KMS-11 (cell line): ENCODE data around the gene C16orf95.
"Not testable (repeated sequence)": the region's sequence is repeated elsewhere in the genome, so short reads cannot be mapped to it uniquely, and the experiment has no call there.

Source experiments
- H2AFZ ChIP-seq: fragments of 200-600 bp; sonication (generic); 2 replicates; pipeline ENCODE4 v1.6.1; 2016; ENCODE audit warnings: antibody characterized with exemption, mixed run types, low read depth
- H3K27ac ChIP-seq: fragments of 200-600 bp; sonication (generic); 2 replicates; pipeline ENCODE4 v1.6.1; 2016; ENCODE audit warnings: mild to moderate bottlenecking, mixed run types
- H3K27me3 ChIP-seq: fragments of 200-600 bp; sonication (generic); 2 replicates; pipeline ENCODE4 v1.6.1; 2017; ENCODE audit warnings: mild to moderate bottlenecking, low read depth, mixed run types, moderate library complexity; ENCODE audit not compliant: insufficient read depth
- H3K36me3 ChIP-seq: fragments of 200-600 bp; sonication (generic); 2 replicates; pipeline ENCODE4 v1.6.1; 2017; ENCODE audit warnings: mild to moderate bottlenecking, mixed run types; ENCODE audit not compliant: insufficient read depth
- H3K4me1 ChIP-seq: fragments of 200-600 bp; sonication (generic); 2 replicates; pipeline ENCODE4 v1.6.1; 2016; ENCODE audit warnings: mild to moderate bottlenecking, low read depth, mixed run types; ENCODE audit not compliant: poor library complexity, severe bottlenecking
- H3K4me2 ChIP-seq: fragments of 200-600 bp; sonication (generic); 2 replicates; pipeline ENCODE4 v1.7.0; 2016; ENCODE audit warnings: mild to moderate bottlenecking, mixed run types
- H3K4me3 ChIP-seq: fragments of 200-600 bp; sonication (generic); IDR thresholded peaks from 2 replicates; pipeline ENCODE4 v1.6.1; 2017; ENCODE audit warnings: low read depth, low read length, mixed read lengths; ENCODE audit not compliant: insufficient read depth
- H3K79me2 ChIP-seq: fragments of 200-600 bp; sonication (generic); 2 replicates; pipeline ENCODE4 v1.6.1; 2016; ENCODE audit warnings: low read depth, mixed run types; ENCODE audit not compliant: insufficient read depth
- H3K9ac ChIP-seq: fragments of 200-600 bp; sonication (generic); 2 replicates; pipeline ENCODE4 v1.6.1; 2016; ENCODE audit warnings: mild to moderate bottlenecking, mixed run types
- H4K20me1 ChIP-seq: fragments of 200-600 bp; sonication (generic); 2 replicates; pipeline ENCODE4 v1.6.1; 2016; ENCODE audit warnings: mild to moderate bottlenecking, mixed run types; ENCODE audit not compliant: insufficient read depth
- CTCF ChIP-seq: fragments of 200-600 bp; sonication (generic); conservative IDR thresholded peaks from 2 replicates; pipeline ENCODE4 v1.6.1; 2017; ENCODE audit warnings: low read depth, mild to moderate bottlenecking, antibody characterized with exemption, low read length, moderate library complexity, mixed read lengths

C16orf95 gene

GRCh38 chr16:87265261-87265660 lies 51.9 kb downstream of the C16orf95 start:
- Histone ChIP-seq H3K36me3 (no peaks in the 10 kb centered on the region), H4K20me1 (no peaks in the 10 kb centered on the region), H3K27me3 (no peaks in the 10 kb centered on the region), H3K79me2 (no peaks in the 10 kb centered on the region), H3K4me3 (no peak overlapping the region), H3K4me1 (no peaks in the 10 kb centered on the region), H3K4me2 (no peak overlapping the region), H2AFZ (no peak overlapping the region), H3K9ac (no peak overlapping the region), H3K27ac (no peak overlapping the region)
- TF ChIP-seq CTCF: no peak

- Histone ChIP-seq H3K4me2 (no peak overlapping the region), H3K27me3 (no peaks in the 10 kb centered on the region), H3K9ac (no peak overlapping the region), H3K4me3 (no peak overlapping the region), H2AFZ (no peak overlapping the region), H4K20me1 (no peaks in the 10 kb centered on the region), H3K4me1 (no peaks in the 10 kb centered on the region), H3K36me3 (no peaks in the 10 kb centered on the region), H3K27ac (no peak overlapping the region), H3K79me2 (no peaks in the 10 kb centered on the region)
- no peak for TF ChIP-seq CTCF
Measured at GRCh38 chr16:87264634-87265033, 52.6 kb downstream of the C16orf95 start.

GRCh38 chr16:87263418-87264052 lies 53.7 kb downstream of the C16orf95 start:
- Histone ChIP-seq H3K79me2 (no peaks in the 10 kb centered on the region), H2AFZ (no peak overlapping the region), H3K9ac (no peak overlapping the region), H4K20me1 (no peaks in the 10 kb centered on the region), H3K4me3 (no peak overlapping the region), H3K4me1 (no peaks in the 10 kb centered on the region), H3K27me3 (no peaks in the 10 kb centered on the region), H3K27ac (no peak overlapping the region), H3K36me3 (no peaks in the 10 kb centered on the region), H3K4me2 (no peak overlapping the region)
- no peak for TF ChIP-seq CTCF

DNA sequence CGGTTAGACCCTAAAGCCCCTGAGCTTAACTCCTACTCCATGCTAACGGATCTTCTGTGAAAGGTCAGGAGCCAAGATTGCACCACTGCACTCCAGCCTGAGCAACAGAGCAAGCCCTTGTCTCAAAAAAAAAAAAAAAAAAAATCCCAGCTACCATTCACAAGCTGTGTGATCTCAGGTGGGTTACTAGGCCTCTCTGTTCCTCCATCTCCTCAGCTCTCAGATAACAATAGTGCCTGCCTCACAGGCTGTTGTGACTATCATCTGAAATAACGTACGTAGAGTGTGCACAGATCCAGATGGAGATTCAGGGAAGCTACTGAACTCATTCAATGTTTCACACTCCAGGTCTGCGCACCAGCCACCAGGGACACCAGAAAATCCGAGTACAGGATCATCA lies 57.8 kb downstream of the C16orf95 start:
- H3K27me3 ChIP-seq: no peaks in the 10 kb centered on the region
- H3K27ac ChIP-seq: no peak overlapping the region
- TF ChIP-seq CTCF: no peak
- H4K20me1 ChIP-seq: no peaks in the 10 kb centered on the region
- H3K4me3 ChIP-seq: no peak overlapping the region
- H3K4me1 ChIP-seq: no peaks in the 10 kb centered on the region
- no peaks in the 10 kb centered on the region for H3K36me3 ChIP-seq
- H2AFZ ChIP-seq: no peak overlapping the region
- H3K79me2 ChIP-seq: no peaks in the 10 kb centered on the region
- H3K9ac ChIP-seq: no peak overlapping the region
- H3K4me2 ChIP-seq: no peak overlapping the region

DNA sequence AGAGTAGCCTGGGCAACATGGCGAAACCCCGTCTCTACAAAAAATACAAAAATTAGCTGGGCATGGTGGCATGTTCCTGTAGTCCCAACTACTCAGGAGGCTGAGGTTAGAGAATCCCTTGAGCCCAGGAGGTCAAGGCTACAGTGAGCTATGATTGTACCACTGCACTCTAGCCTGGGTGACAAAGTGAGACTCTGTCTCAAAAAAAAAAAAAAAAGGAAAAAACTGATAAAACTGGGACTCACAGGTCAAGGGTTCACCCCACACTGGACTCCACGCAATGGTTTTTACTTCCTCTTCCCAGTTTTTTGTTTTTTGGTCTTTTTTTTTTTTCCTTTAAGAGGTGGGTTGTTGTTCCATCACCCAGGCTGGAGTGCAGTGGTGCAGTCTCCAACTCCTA lies 58.5 kb downstream of the C16orf95 start:
- not testable (repeated sequence) for H3K36me3 ChIP-seq, H3K4me2 ChIP-seq, H3K4me3 ChIP-seq, H3K9ac ChIP-seq, H2AFZ ChIP-seq, H3K27me3 ChIP-seq, H4K20me1 ChIP-seq, H3K27ac ChIP-seq, H3K79me2 ChIP-seq, H3K4me1 ChIP-seq
